ENCODE measurements around the gene SNRK. TPM values are rescaled to one million over a fixed set of nuclear protein-coding genes. Genes with fewer than 3 reads are reported as not detected.

The SNRK gene
- total and polyA plus RNA-seq, 2 experiments from 2014 or later, result 5.5 to 18.8 TPM

- no peak for TF ChIP-seq CTCF (conservative IDR thresholded peaks at IDR 0.05; ENCODE audit: low read depth in 2 of 2)
Measured at GRCh38 chr3:43394041-43394554, 107.8 kb downstream of the SNRK start (continued).

GRCh38 chr3:43399034-43399433 lies 112.7 kb downstream of the SNRK start:
- no peaks in the 10 kb centered on the region for H3K27me3 ChIP-seq (ENCODE audit: insufficient read depth)
- H3K9me2 ChIP-seq (ENCODE audit: insufficient read depth), result 0 out of 2 replicates have a peak, but pooled peaks cover under 1% of the 10 kb centered on the region
- no peak overlapping the region for H2AFZ ChIP-seq
- Mint-ChIP-seq H3K27ac (no peak overlapping the region), H3K4me1 (no peaks in the 10 kb centered on the region), H3K4me3 (no peak overlapping the region), H3K36me3 (ENCODE audit: low read depth) (no peaks in the 10 kb centered on the region), H3K9me3 (no peaks in the 10 kb centered on the region), H3K27me3 (ENCODE audit: insufficient read depth, low read depth, poor library complexity) (no peaks in the 10 kb centered on the region)
- no peak for ATAC-seq
- DNase-seq (ENCODE audit: low spot score), result no peak
- no peak overlapping the region for H3K27ac ChIP-seq (ENCODE audit: low read depth)
- H4K20me1 ChIP-seq (replicated peaks; ENCODE audit: insufficient read depth), result no peaks in the 10 kb centered on the region
- no peak overlapping the region for H3K4me2 ChIP-seq
- no peaks in the 10 kb centered on the region for H3K79me2 ChIP-seq (replicated peaks; ENCODE audit: insufficient read depth)
- no peak overlapping the region for H3K4me3 ChIP-seq
- no peaks in the 10 kb centered on the region for H3F3A ChIP-seq (replicated peaks; ENCODE audit: low read depth)
- H3K36me3 ChIP-seq (ENCODE audit: insufficient read depth), result no peaks in the 10 kb centered on the region
- H3K4me1 ChIP-seq (ENCODE audit: insufficient read depth), result no peaks in the 10 kb centered on the region
- no peak for TF ChIP-seq ZNF331 (CRISPR knock-in tag; IDR thresholded peaks at IDR 0.05; ENCODE audit: low read depth)
- no peak for TF ChIP-seq CREB1 (CRISPR knock-in tag; IDR thresholded peaks at IDR 0.05; ENCODE audit: low read depth)
- TF ChIP-seq STAT1 (IDR thresholded peaks at IDR 0.05; ENCODE audit: unreplicated experiment), result no peak
- TF ChIP-seq POLR2AphosphoS5 (IDR thresholded peaks at IDR 0.05; ENCODE audit: low read depth), result no peak
- TF ChIP-seq REST (IDR thresholded peaks at IDR 0.05; ENCODE audit: unreplicated experiment), result no peak
- no peak for TF ChIP-seq EZH2 (IDR thresholded peaks at IDR 0.05; ENCODE audit: low read depth, unreplicated experiment)
- TF ChIP-seq, protein P1, sequence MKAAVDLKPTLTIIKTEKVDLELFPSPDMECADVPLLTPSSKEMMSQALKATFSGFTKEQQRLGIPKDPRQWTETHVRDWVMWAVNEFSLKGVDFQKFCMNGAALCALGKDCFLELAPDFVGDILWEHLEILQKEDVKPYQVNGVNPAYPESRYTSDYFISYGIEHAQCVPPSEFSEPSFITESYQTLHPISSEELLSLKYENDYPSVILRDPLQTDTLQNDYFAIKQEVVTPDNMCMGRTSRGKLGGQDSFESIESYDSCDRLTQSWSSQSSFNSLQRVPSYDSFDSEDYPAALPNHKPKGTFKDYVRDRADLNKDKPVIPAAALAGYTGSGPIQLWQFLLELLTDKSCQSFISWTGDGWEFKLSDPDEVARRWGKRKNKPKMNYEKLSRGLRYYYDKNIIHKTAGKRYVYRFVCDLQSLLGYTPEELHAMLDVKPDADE (IDR thresholded peaks at IDR 0.05), result no peak
- TF ChIP-seq CTCF (conservative IDR thresholded peaks at IDR 0.05; ENCODE audit: low read depth in 2 of 2), result no peak
- TF ChIP-seq, protein P2, sequence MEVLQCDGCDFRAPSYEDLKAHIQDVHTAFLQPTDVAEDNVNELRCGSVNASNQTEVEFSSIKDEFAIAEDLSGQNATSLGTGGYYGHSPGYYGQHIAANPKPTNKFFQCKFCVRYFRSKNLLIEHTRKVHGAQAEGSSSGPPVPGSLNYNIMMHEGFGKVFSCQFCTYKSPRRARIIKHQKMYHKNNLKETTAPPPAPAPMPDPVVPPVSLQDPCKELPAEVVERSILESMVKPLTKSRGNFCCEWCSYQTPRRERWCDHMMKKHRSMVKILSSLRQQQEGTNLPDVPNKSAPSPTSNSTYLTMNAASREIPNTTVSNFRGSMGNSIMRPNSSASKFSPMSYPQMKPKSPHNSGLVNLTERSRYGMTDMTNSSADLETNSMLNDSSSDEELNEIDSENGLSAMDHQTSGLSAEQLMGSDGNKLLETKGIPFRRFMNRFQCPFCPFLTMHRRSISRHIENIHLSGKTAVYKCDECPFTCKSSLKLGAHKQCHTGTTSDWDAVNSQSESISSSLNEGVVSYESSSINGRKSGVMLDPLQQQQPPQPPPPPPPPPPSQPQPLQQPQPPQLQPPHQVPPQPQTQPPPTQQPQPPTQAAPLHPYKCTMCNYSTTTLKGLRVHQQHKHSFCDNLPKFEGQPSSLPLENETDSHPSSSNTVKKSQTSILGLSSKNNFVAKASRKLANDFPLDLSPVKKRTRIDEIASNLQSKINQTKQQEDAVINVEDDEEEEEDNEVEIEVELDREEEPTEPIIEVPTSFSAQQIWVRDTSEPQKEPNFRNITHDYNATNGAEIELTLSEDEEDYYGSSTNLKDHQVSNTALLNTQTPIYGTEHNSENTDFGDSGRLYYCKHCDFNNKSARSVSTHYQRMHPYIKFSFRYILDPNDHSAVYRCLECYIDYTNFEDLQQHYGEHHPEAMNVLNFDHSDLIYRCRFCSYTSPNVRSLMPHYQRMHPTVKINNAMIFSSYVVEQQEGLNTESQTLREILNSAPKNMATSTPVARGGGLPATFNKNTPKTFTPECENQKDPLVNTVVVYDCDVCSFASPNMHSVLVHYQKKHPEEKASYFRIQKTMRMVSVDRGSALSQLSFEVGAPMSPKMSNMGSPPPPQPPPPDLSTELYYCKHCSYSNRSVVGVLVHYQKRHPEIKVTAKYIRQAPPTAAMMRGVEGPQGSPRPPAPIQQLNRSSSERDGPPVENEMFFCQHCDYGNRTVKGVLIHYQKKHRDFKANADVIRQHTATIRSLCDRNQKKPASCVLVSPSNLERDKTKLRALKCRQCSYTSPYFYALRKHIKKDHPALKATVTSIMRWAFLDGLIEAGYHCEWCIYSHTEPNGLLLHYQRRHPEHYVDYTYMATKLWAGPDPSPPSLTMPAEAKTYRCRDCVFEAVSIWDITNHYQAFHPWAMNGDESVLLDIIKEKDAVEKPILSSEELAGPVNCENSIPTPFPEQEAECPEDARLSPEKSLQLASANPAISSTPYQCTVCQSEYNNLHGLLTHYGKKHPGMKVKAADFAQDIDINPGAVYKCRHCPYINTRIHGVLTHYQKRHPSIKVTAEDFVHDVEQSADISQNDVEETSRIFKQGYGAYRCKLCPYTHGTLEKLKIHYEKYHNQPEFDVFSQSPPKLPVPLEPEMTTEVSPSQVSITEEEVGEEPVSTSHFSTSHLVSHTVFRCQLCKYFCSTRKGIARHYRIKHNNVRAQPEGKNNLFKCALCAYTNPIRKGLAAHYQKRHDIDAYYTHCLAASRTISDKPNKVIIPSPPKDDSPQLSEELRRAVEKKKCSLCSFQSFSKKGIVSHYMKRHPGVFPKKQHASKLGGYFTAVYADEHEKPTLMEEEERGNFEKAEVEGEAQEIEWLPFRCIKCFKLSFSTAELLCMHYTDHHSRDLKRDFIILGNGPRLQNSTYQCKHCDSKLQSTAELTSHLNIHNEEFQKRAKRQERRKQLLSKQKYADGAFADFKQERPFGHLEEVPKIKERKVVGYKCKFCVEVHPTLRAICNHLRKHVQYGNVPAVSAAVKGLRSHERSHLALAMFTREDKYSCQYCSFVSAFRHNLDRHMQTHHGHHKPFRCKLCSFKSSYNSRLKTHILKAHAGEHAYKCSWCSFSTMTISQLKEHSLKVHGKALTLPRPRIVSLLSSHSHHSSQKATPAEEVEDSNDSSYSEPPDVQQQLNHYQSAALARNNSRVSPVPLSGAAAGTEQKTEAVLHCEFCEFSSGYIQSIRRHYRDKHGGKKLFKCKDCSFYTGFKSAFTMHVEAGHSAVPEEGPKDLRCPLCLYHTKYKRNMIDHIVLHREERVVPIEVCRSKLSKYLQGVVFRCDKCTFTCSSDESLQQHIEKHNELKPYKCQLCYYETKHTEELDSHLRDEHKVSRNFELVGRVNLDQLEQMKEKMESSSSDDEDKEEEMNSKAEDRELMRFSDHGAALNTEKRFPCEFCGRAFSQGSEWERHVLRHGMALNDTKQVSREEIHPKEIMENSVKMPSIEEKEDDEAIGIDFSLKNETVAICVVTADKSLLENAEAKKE (CRISPR knock-in tag; IDR thresholded peaks at IDR 0.05), result no peak
- no peak for TF ChIP-seq JUNB (IDR thresholded peaks at IDR 0.05; ENCODE audit: unreplicated experiment)

Data from GM23338 (cell line).